SK-N-SH (cell line): ENCODE results near the gene TBC1D8. TPM values are rescaled to one million over a fixed set of nuclear protein-coding genes. Genes with fewer than 3 reads are reported as not detected.

ENCODE experiments used
- CTCF ChIA-PET: fragments of 300-600, 350-600 bp; formaldehyde crosslinking; extraction: SDS; loops from one replicate; lab custom pipeline; 2021; lab: Yijun Ruan, JAX
- POLR2A ChIA-PET: fragments of 350-600 bp; sonication (Branson Sonifier 250); formaldehyde crosslinking; extraction: SDS; loops from one replicate; lab custom pipeline; 2020; ENCODE audit warnings: antibody characterized with exemption, inconsistent platforms; lab: Yijun Ruan, JAX
- DNase-seq: peaks from one replicate; pipeline ENCODE4 v3.0.0; 2012
- H2AFZ ChIP-seq: fragments of 200-600 bp; sonication (generic); 2 replicates; pipeline ENCODE4 v1.8.1; 2016; ENCODE audit warnings: antibody characterized with exemption, mild to moderate bottlenecking, low read depth
- H3F3A ChIP-seq: fragments of 200-600 bp; sonication (generic); replicated peaks from 2 replicates; pipeline ENCODE3; 2016; ENCODE audit warnings: antibody characterized with exemption, mild to moderate bottlenecking; ENCODE audit not compliant: insufficient read depth
- H3K27ac ChIP-seq, 2 experiments: fragments of 200-500 bp in 1 of 2; fragments of 200-600 bp in 1 of 2; sonication (Bioruptor generic) in 1 of 2; sonication (generic), shearing (Covaris generic) in 1 of 2; 2 replicates each; pipeline versions ENCODE4 v1.5.1 to v1.6.1; 2014 to 2016; ENCODE audit warnings: low read depth in 2 of 2, inconsistent platforms in 1 of 2, low read length in 1 of 2, mild to moderate bottlenecking in 1 of 2, mixed read lengths in 1 of 2
- H3K27me3 ChIP-seq: fragments of 200-600 bp; sonication (generic), shearing (Covaris generic); 2 replicates; pipeline ENCODE4 v1.6.1; 2016; ENCODE audit warnings: mixed run types; ENCODE audit not compliant: insufficient read depth
- H3K36me3 ChIP-seq, 2 experiments: fragments of 200-500 bp in 1 of 2; fragments of 200-600 bp in 1 of 2; sonication (Bioruptor generic) in 1 of 2; sonication (generic) in 1 of 2; replicated peaks in 1 of 2; 2 replicates each; pipeline versions ENCODE3 to v1.5.1; 2014 to 2016; ENCODE audit warnings: low read length in 1 of 2, mild to moderate bottlenecking in 1 of 2; ENCODE audit not compliant: insufficient read depth in 2 of 2, control insufficient read depth in 1 of 2
- H3K4me1 ChIP-seq, 2 experiments: fragments of 200-500 bp in 1 of 2; fragments of 200-600 bp in 1 of 2; sonication (Bioruptor generic) in 1 of 2; sonication (generic), shearing (Covaris generic) in 1 of 2; 2 replicates each; pipeline versions ENCODE4 v1.5.1 to v1.6.1; 2014 to 2016; ENCODE audit warnings: low read depth in 1 of 2, low read length in 1 of 2, mixed run types in 1 of 2; ENCODE audit not compliant: insufficient read depth in 2 of 2, control insufficient read depth in 1 of 2
- H3K4me2 ChIP-seq: fragments of 200-600 bp; sonication (generic), shearing (Covaris generic); 2 replicates; pipeline ENCODE4 v1.6.1; 2017; ENCODE audit warnings: mixed run types
- H3K4me3 ChIP-seq, 2 experiments: fragments of 200-500 bp in 1 of 2; fragments of 200-600 bp in 1 of 2; sonication (Bioruptor generic) in 1 of 2; sonication (generic), shearing (Covaris generic) in 1 of 2; 2 replicates each; pipeline versions ENCODE4 v1.5.1 to v1.8.1; 2014 to 2016; ENCODE audit warnings: low read depth in 2 of 2, inconsistent platforms in 1 of 2, low read length in 1 of 2, mild to moderate bottlenecking in 1 of 2, mixed read lengths in 1 of 2, moderate library complexity in 1 of 2
- H3K79me2 ChIP-seq: fragments of 200-600 bp; sonication (generic); 2 replicates; pipeline ENCODE4 v1.8.1; 2017; ENCODE audit warnings: mild to moderate bottlenecking; ENCODE audit not compliant: insufficient read depth
- H3K9ac ChIP-seq: fragments of 200-600 bp; sonication (generic); 2 replicates; pipeline ENCODE4 v1.6.1; 2017; ENCODE audit warnings: mixed run types
- H3K9me2 ChIP-seq: fragments of 200-600 bp; sonication (generic); 2 replicates; pipeline ENCODE4 v1.6.1; 2017; ENCODE audit warnings: mixed run types
- H3K9me3 ChIP-seq: fragments of 200-600 bp; sonication (generic); 2 replicates; pipeline ENCODE4 v1.6.1; 2017; ENCODE audit warnings: mixed run types, mild to moderate bottlenecking, moderate library complexity
- H4K20me1 ChIP-seq: fragments of 200-600 bp; sonication (generic); 2 replicates; pipeline ENCODE4 v1.6.1; 2017; ENCODE audit warnings: mild to moderate bottlenecking, mixed run types; ENCODE audit not compliant: insufficient read depth
- CHD2 ChIP-seq: fragments of 150-350 bp; IDR thresholded peaks from 2 replicates; pipeline ENCODE4 v1.6.1; 2018; ENCODE audit warnings: low read length; ENCODE audit not compliant: partially characterized antibody
- ELF1 ChIP-seq: IDR thresholded peaks from 2 replicates; pipeline ENCODE4 v1.4.0; 2012
- EP300 ChIP-seq, 2 experiments: IDR thresholded peaks; 2 replicates each; pipeline versions ENCODE4 v1.4.0 to v1.6.1; 2012; ENCODE audit warnings: borderline replicate concordance in 1 of 2, low read depth in 1 of 2, low read length in 1 of 2
- FOXJ3 ChIP-seq: sonication (generic); formaldehyde crosslinking; IDR thresholded peaks from 2 replicates; pipeline ENCODE4 v1.5.1; 2020; ENCODE audit warnings: mild to moderate bottlenecking, missing genetic modification reagents
- FOXM1 ChIP-seq: IDR thresholded peaks from 2 replicates; pipeline ENCODE4 v1.4.0; 2012; ENCODE audit warnings: low read depth, mild to moderate bottlenecking
- MEF2A ChIP-seq: IDR thresholded peaks from 2 replicates; pipeline ENCODE4 v1.4.0; 2012; ENCODE audit warnings: low read depth, borderline replicate concordance
- NRF1 ChIP-seq: IDR thresholded peaks from 2 replicates; pipeline ENCODE4 v1.6.1; 2012; ENCODE audit warnings: low read depth, mild to moderate bottlenecking, low read length
- POLR2AphosphoS5 ChIP-seq: IDR thresholded peaks from 2 replicates; pipeline ENCODE4 v1.6.1; 2012; ENCODE audit warnings: low read depth, low read length
- RCOR1 ChIP-seq: fragments of 150-350 bp; IDR thresholded peaks from 2 replicates; pipeline ENCODE4 v1.6.1; 2017; ENCODE audit warnings: antibody characterized with exemption, low read length
- SIN3A ChIP-seq: IDR thresholded peaks from 2 replicates; pipeline ENCODE4 v1.6.1; 2012; ENCODE audit warnings: low read depth, mild to moderate bottlenecking, low read length, moderate library complexity, borderline replicate concordance
- TAF1 ChIP-seq: IDR thresholded peaks from 2 replicates; pipeline ENCODE4 v1.6.1; 2012; ENCODE audit warnings: low read depth, mild to moderate bottlenecking, low read length, moderate library complexity, borderline replicate concordance
- TEAD4 ChIP-seq: IDR thresholded peaks from 2 replicates; pipeline ENCODE4 v1.4.0; 2012; ENCODE audit warnings: mild to moderate bottlenecking, borderline replicate concordance; ENCODE audit not compliant: insufficient read depth
- WGBS: methylation state at CpG from one replicate; pipeline ENCODE4 v1.1.6; 2017; ENCODE audit warnings: low lambda C conversion rate; 5-methylcytosine and 5-hydroxymethylcytosine counted together
- polyA plus RNA-seq, 3 experiments: library from polyadenylated mRNA; depleted of rRNA; stranded (reverse); fragments of >200 nt; gene quantifications; 2 replicates each; pipeline ENCODE4 v1.2.3, GENCODE V29; 2012
- TF ChIP-seq, protein P1 (sequence below): IDR thresholded peaks from 2 replicates; pipeline ENCODE4 v1.4.0; 2012; ENCODE audit warnings: low read depth, borderline replicate concordance
- TF ChIP-seq, protein P2 (sequence below): IDR thresholded peaks from 2 replicates; pipeline ENCODE4; 2012
- TF ChIP-seq, protein P3 (sequence below): IDR thresholded peaks from 2 replicates; pipeline ENCODE4 v1.4.0; 2012; ENCODE audit warnings: low read depth, borderline replicate concordance
- TF ChIP-seq, protein P4 (sequence below): fragments of 200-600 bp; sonication (generic); IDR thresholded peaks from 2 replicates; pipeline ENCODE4 v1.6.1; 2017; ENCODE audit warnings: antibody characterized with exemption, mild to moderate bottlenecking, moderate library complexity
- TF ChIP-seq, protein P5 (sequence below): fragments of 150-350 bp; IDR thresholded peaks from 2 replicates; pipeline ENCODE4 v1.6.1; 2017; ENCODE audit warnings: antibody characterized with exemption, low read length, low read depth, borderline replicate concordance

Gene TBC1D8
- polyA plus RNA-seq, 1 of the 3 experiments (the other 2 are of a cell fraction) = 5.3 TPM

DNA sequence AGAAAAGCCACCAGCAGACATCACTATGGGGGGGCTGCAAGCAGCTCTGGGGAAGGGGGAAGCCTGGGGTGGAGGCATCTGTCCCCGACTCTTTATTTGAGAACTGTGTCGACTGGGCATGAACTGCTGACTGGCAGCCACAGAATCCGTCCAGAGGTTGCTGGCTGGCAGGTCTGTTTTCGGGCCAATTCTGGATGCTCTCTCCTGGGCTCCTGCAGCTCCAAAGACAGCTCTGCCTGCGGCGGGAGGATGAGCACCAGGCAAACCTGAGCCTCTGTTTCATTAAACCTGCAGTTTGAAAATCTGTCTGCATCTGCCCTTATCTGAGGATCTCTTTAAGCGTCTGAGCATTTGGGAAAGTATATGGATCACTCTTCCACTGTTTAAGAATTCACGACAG lies 183.5 kb downstream of the TBC1D8 start:
- no peak overlapping the region for H3K9ac ChIP-seq
- DNase-seq = no peak
- CTCF ChIA-PET = interaction anchor here (0.6 to 0.9 kb wide), 3 partner anchors 48 to 355 kb away, joined by 3 read pairs; no protein-coding TSS in a partner anchor
- H3F3A ChIP-seq = no peaks in the 10 kb centered on the region
- H3K4me1 ChIP-seq = no peaks in the 10 kb centered on the region; a peak in 1 of 4 replicates
- H4K20me1 ChIP-seq = no peaks in the 10 kb centered on the region
- TF ChIP-seq SIN3A = no peak
- no peak for TF ChIP-seq TEAD4
- TF ChIP-seq RCOR1 = no peak
- no peak for TF ChIP-seq FOXM1
- no peak for TF ChIP-seq POLR2AphosphoS5
- TF ChIP-seq, protein P1, sequence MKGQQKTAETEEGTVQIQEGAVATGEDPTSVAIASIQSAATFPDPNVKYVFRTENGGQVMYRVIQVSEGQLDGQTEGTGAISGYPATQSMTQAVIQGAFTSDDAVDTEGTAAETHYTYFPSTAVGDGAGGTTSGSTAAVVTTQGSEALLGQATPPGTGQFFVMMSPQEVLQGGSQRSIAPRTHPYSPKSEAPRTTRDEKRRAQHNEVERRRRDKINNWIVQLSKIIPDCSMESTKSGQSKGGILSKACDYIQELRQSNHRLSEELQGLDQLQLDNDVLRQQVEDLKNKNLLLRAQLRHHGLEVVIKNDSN = no peak
- TF ChIP-seq, protein P2, sequence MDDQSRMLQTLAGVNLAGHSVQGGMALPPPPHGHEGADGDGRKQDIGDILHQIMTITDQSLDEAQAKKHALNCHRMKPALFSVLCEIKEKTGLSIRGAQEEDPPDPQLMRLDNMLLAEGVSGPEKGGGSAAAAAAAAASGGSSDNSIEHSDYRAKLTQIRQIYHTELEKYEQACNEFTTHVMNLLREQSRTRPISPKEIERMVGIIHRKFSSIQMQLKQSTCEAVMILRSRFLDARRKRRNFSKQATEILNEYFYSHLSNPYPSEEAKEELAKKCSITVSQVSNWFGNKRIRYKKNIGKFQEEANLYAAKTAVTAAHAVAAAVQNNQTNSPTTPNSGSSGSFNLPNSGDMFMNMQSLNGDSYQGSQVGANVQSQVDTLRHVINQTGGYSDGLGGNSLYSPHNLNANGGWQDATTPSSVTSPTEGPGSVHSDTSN = no peak
- TF ChIP-seq CHD2 = no peak
- TF ChIP-seq, protein P3, sequence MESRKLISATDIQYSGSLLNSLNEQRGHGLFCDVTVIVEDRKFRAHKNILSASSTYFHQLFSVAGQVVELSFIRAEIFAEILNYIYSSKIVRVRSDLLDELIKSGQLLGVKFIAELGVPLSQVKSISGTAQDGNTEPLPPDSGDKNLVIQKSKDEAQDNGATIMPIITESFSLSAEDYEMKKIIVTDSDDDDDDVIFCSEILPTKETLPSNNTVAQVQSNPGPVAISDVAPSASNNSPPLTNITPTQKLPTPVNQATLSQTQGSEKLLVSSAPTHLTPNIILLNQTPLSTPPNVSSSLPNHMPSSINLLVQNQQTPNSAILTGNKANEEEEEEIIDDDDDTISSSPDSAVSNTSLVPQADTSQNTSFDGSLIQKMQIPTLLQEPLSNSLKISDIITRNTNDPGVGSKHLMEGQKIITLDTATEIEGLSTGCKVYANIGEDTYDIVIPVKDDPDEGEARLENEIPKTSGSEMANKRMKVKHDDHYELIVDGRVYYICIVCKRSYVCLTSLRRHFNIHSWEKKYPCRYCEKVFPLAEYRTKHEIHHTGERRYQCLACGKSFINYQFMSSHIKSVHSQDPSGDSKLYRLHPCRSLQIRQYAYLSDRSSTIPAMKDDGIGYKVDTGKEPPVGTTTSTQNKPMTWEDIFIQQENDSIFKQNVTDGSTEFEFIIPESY = no peak
- no peak for TF ChIP-seq ELF1
- TF ChIP-seq MEF2A = no peak
- TF ChIP-seq EP300 (IDR thresholded peaks at IDR 0.05; ENCODE audit: borderline replicate concordance in 1 of 2, low read depth in 1 of 2, low read length in 1 of 2) = no peak
- H3K9me2 ChIP-seq = no peaks in the 10 kb centered on the region
- no peak overlapping the region for H3K27ac ChIP-seq
- no peak overlapping the region for H2AFZ ChIP-seq
- H3K4me3 ChIP-seq = no peak overlapping the region
- H3K27me3 ChIP-seq = no peaks in the 10 kb centered on the region
- no peaks in the 10 kb centered on the region for H3K9me3 ChIP-seq
- no peaks in the 10 kb centered on the region for H3K79me2 ChIP-seq
- no peak overlapping the region for H3K4me2 ChIP-seq
- WGBS = 92% methylated on average over 4 of the region's 8 CpGs
- POLR2A ChIA-PET = no interaction called here
- peaks cover 6 to 64% of the 10 kb centered on the region in 2 experiments for H3K36me3 ChIP-seq

DNA sequence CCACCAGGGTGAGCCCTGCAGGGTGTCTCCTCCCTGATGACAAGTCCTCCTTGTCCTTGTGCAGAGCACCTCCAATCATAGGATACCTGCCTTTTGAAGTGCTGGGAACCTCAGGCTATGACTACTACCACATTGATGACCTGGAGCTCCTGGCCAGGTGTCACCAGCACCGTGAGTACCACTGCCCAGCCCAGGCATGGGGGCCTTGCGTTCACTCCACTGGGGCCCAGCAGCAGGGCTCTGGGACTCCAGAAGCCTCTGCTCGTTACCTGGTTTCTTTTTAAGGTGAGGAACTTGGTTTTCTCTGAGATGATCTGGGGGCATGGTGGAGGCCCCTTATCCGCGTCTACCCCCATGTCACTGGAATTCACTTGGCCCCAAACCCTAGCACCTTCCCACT lies 185.6 kb downstream of the TBC1D8 start:
- Histone ChIP-seq H3K4me3 (no peak overlapping the region), H3K9me2 (no peaks in the 10 kb centered on the region)
- 82% methylated on average over 5 of the region's 5 CpGs for WGBS
- TF ChIP-seq, protein P4, sequence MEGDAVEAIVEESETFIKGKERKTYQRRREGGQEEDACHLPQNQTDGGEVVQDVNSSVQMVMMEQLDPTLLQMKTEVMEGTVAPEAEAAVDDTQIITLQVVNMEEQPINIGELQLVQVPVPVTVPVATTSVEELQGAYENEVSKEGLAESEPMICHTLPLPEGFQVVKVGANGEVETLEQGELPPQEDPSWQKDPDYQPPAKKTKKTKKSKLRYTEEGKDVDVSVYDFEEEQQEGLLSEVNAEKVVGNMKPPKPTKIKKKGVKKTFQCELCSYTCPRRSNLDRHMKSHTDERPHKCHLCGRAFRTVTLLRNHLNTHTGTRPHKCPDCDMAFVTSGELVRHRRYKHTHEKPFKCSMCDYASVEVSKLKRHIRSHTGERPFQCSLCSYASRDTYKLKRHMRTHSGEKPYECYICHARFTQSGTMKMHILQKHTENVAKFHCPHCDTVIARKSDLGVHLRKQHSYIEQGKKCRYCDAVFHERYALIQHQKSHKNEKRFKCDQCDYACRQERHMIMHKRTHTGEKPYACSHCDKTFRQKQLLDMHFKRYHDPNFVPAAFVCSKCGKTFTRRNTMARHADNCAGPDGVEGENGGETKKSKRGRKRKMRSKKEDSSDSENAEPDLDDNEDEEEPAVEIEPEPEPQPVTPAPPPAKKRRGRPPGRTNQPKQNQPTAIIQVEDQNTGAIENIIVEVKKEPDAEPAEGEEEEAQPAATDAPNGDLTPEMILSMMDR = no peak
- TF ChIP-seq FOXJ3 = no peak
- TF ChIP-seq SIN3A = no peak
- no peak for TF ChIP-seq TAF1
- TF ChIP-seq, protein P5, sequence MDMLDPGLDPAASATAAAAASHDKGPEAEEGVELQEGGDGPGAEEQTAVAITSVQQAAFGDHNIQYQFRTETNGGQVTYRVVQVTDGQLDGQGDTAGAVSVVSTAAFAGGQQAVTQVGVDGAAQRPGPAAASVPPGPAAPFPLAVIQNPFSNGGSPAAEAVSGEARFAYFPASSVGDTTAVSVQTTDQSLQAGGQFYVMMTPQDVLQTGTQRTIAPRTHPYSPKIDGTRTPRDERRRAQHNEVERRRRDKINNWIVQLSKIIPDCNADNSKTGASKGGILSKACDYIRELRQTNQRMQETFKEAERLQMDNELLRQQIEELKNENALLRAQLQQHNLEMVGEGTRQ = no peak
- TF ChIP-seq, protein P2 = no peak
- no peak for TF ChIP-seq EP300 (IDR thresholded peaks at IDR 0.05; ENCODE audit: borderline replicate concordance in 1 of 2, low read depth in 1 of 2, low read length in 1 of 2)
- no peak for TF ChIP-seq NRF1

More for the DNA sequence above, 185.6 kb downstream of the TBC1D8 start:
- DNase-seq = no peak
- no peaks in the 10 kb centered on the region for H3K27me3 ChIP-seq
- no peak overlapping the region for H3K27ac ChIP-seq
- no peaks in the 10 kb centered on the region for H3K79me2 ChIP-seq
- no peaks in the 10 kb centered on the region for H4K20me1 ChIP-seq
- H3K4me2 ChIP-seq = no peak overlapping the region
- no peaks in the 10 kb centered on the region for H3K9me3 ChIP-seq
- H3K4me1 ChIP-seq = peaks cover under 1 to 3% of the 10 kb centered on the region in 2 experiments; a peak in 2 of 4 replicates
- no peak overlapping the region for H2AFZ ChIP-seq
- H3K9ac ChIP-seq = no peak overlapping the region
- peaks cover 6 to 48% of the 10 kb centered on the region in 2 experiments for H3K36me3 ChIP-seq
- H3F3A ChIP-seq = no peaks in the 10 kb centered on the region
- ChIA-PET POLR2A (no interaction called here), CTCF (interaction anchor here (1.5 kb wide), 1 partner anchor 18 kb away, joined by 3 read pairs; no protein-coding TSS in a partner anchor)
